Measurements from ENCODE around the gene KAZN.

KAZN gene

GRCh38 chr1:15152318-15153183, 554.1 kb downstream of the KAZN start:
- DNase-seq: peak; percentile 64

GRCh38 chr1:15153184-15153841, 554.8 kb downstream of the KAZN start, which contains the start of gene TMEM51:
Gene TMEM51, plus strand, starts transcription at chr1:15153747. Its CDS starts 61,341 bp downstream, at chr1:15215088.
- peak; percentile 75 for DNase-seq

- DNase-seq: peak; percentile 28
Observed at GRCh38 chr1:15153842-15154479, 555.5 kb downstream of the KAZN start.

- no peak for DNase-seq
Observed at GRCh38 chr1:15154480-15155036, 556.1 kb downstream of the KAZN start.

- no peak for DNase-seq
Observed at GRCh38 chr1:15155191-15155590, 556.7 kb downstream of the KAZN start.

GRCh38 chr1:15155888-15156741, 557.6 kb downstream of the KAZN start:
- no peak for DNase-seq

- DNase-seq: no peak
Observed at GRCh38 chr1:15156807-15157380, 558.4 kb downstream of the KAZN start.

- DNase-seq: no peak
Observed at GRCh38 chr1:15157524-15158399, 559.3 kb downstream of the KAZN start.

- no peak for DNase-seq
Observed at GRCh38 chr1:15158506-15159165, 560.2 kb downstream of the KAZN start.

GRCh38 chr1:15159166-15159555, 560.7 kb downstream of the KAZN start:
- DNase-seq: no peak

- DNase-seq: no peak
Observed at GRCh38 chr1:15160626-15161025, 562.1 kb downstream of the KAZN start.

- no peak for DNase-seq
Observed at GRCh38 chr1:15167386-15167785, 568.9 kb downstream of the KAZN start.
